Panc1 (cell line): ENCODE measurements around the gene THAP11. TPM values are rescaled to one million over a fixed set of nuclear protein-coding genes. Genes with fewer than 3 reads are reported as not detected.

Experiments used
- ATAC-seq: fragments of 200-7000 bp; cut with Tn5 transposase; 2 replicates; pipeline ENCODE4 v1.9.1; 2020; ENCODE audit warnings: mild to moderate bottlenecking, moderate library complexity
- BruUV-seq: library from RNA; stranded (reverse); fragments of 400-500 nt; replicated peaks from 2 replicates; lab custom pipeline; 2021; lab: Mats Ljungman, UMichigan
- CTCF ChIA-PET: fragments of 300-600 bp; sonication (Branson Sonifier 250); formaldehyde crosslinking; loops from one replicate; lab custom pipeline; 2022; ENCODE audit warnings: antibody characterized with exemption; lab: Charles Lee
- POLR2A ChIA-PET: fragments of 300-600 bp; sonication (Branson Sonifier 250); formaldehyde crosslinking; loops from one replicate; lab custom pipeline; 2022; ENCODE audit warnings: antibody characterized with exemption; lab: Charles Lee
- DNase-seq: peaks from one replicate; pipeline ENCODE4 v3.0.0-alpha.2; 2010; ENCODE audit warnings: low read depth, low spot score
- H3K27ac ChIP-seq: 2 replicates; pipeline ENCODE4 v1.5.1; 2011; ENCODE audit warnings: mild to moderate bottlenecking, low read length, inconsistent platforms
- H3K27me3 ChIP-seq: fragments of 200-500 bp; sonication (Bioruptor generic); 2 replicates; pipeline ENCODE4 v1.6.0; 2014; ENCODE audit warnings: low read length, inconsistent platforms; ENCODE audit not compliant: control insufficient read depth, insufficient read depth
- H3K36me3 ChIP-seq: fragments of 200-500 bp; sonication (Bioruptor generic); 2 replicates; pipeline ENCODE4 v1.5.1; 2014; ENCODE audit warnings: inconsistent platforms, mild to moderate bottlenecking, low read length, moderate library complexity; ENCODE audit not compliant: control insufficient read depth, insufficient read depth
- H3K4me1 ChIP-seq: 2 replicates; pipeline ENCODE4 v1.5.1; 2011; ENCODE audit warnings: inconsistent platforms, mild to moderate bottlenecking, low read length, moderate library complexity; ENCODE audit not compliant: control insufficient read depth, insufficient read depth
- H3K4me3 ChIP-seq, 2 experiments: 2 replicates each; pipeline ENCODE4 v1.5.1; 2011 to 2012; ENCODE audit warnings: low read depth in 2 of 2, low read length in 2 of 2, mild to moderate bottlenecking in 2 of 2, inconsistent platforms in 1 of 2, moderate library complexity in 1 of 2
- H3K9me3 ChIP-seq: fragments of 200-500 bp; sonication (Bioruptor generic); 2 replicates; pipeline ENCODE4 v1.5.1; 2014; ENCODE audit warnings: low read depth, mild to moderate bottlenecking, inconsistent platforms, low read length, moderate library complexity; ENCODE audit not compliant: control insufficient read depth, insufficient read depth
- POLR2AphosphoS5 ChIP-seq: IDR thresholded peaks from 2 replicates; pipeline ENCODE4 v1.6.1; 2012; ENCODE audit warnings: mild to moderate bottlenecking, low read depth, low read length, moderate library complexity
- SIN3A ChIP-seq: IDR thresholded peaks from 2 replicates; pipeline ENCODE4 v1.6.1; 2012; ENCODE audit warnings: low read depth, mild to moderate bottlenecking, low read length, moderate library complexity, borderline replicate concordance; ENCODE audit not compliant: insufficient read depth
- TCF7L2 ChIP-seq: IDR thresholded peaks from 2 replicates; pipeline ENCODE4 v1.6.1; 2011; ENCODE audit warnings: mild to moderate bottlenecking, low read depth, low read length, inconsistent platforms
- in situ Hi-C: cut with HindIII; loops from 2 replicates; pipeline ENCODE4 v1.10.0; 2016; ENCODE audit warnings: low sequenced_read_pairs, low pct_unique_long_range_greater_than_20kb
- intact Hi-C: fragments of 100-400 bp; cut with micrococcal nuclease; formaldehyde crosslinking; loops from one replicate; pipeline ENCODE4 v1.10.0; 2022; ENCODE audit not compliant: unreplicated experiment
- total RNA-seq: library from RNA; stranded (reverse); gene quantifications from one replicate; pipeline ENCODE4 v1.2.1, GENCODE V29; 2021; ENCODE audit not compliant: unreplicated experiment
- TF ChIP-seq, protein P1 (sequence below): fragments of 450-650 bp; IDR thresholded peaks from 2 replicates; pipeline ENCODE4 v1.5.1; 2017; ENCODE audit warnings: mild to moderate bottlenecking
- TF ChIP-seq, protein P2 (sequence below), 2 experiments: IDR thresholded peaks; 2 replicates each; pipeline ENCODE4 v1.6.1; 2011 to 2012; ENCODE audit warnings: low read depth in 2 of 2, control low read depth in 1 of 2, low read length in 1 of 2, mild to moderate bottlenecking in 1 of 2, moderate library complexity in 1 of 2; ENCODE audit not compliant: insufficient read depth in 1 of 2

THAP11 gene
- total RNA-seq, 1 experiment from 2014 or later, result 27.3 TPM

DNA sequence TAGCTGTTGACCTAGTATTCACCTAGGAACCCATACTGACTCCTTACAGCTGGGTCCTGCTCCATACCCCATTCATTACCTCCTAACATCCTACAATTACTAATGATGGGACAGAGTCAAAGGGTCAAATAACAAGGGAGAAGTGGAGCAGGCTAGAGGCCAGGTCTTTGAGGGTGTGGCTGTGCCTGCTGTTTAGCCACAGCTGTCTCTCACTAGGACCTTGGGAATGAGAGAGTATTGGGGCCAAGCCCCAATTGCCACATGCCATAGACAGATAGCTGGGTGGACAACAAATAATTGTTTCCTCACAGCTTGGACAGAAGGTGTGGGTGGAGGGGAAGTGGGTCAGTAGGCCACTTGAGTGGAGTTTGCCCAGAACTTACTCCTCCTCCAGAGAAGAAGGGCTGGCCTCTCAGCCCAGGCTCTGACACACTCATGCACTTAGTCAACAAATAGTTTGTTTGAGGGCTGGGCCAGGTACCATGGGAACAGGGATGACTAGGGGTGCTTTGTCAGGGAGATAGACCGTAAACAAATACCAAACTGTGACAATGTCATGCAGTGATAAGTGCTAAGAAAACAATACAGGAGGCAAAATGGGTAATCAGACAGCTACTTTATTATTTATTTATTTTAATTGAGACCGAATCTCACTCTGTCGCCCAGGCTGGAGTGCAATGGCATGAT lies 15.6 kb downstream of the THAP11 start:
- peaks cover 15% of the 10 kb centered on the region for H3K4me1 ChIP-seq
- no peaks in the 10 kb centered on the region for H3K9me3 ChIP-seq
- intact Hi-C loops (no loop called here), in situ Hi-C loops (no loop called here)
- no peaks in the 10 kb centered on the region for H3K36me3 ChIP-seq
- ChIA-PET CTCF (no interaction called here), POLR2A (no interaction called here)
- ATAC-seq (peak; percentile 86), DNase-seq (peak; percentile 78)
- H3K27me3 ChIP-seq, result no peaks in the 10 kb centered on the region
- H3K4me3 ChIP-seq, result no peak overlapping the region
- no TSS peak for BruUV-seq
- H3K27ac ChIP-seq, result no peak overlapping the region
- no peak for TF ChIP-seq TCF7L2
- no peak for TF ChIP-seq SIN3A

GRCh38 chr16:67858500-67858899 lies 16.4 kb downstream of the THAP11 start:
- TSS peak; percentile 21 for BruUV-seq
- Histone ChIP-seq H3K9me3 (no peaks in the 10 kb centered on the region), H3K4me3 (no peak overlapping the region), H3K27ac (no peak overlapping the region), H3K36me3 (no peaks in the 10 kb centered on the region), H3K27me3 (no peaks in the 10 kb centered on the region), H3K4me1 (peaks cover 15% of the 10 kb centered on the region)
- intact Hi-C loops (no loop called here), in situ Hi-C loops (no loop called here)
- DNase-seq (no peak), ATAC-seq (no peak)
- CTCF ChIA-PET, result no interaction called here
- POLR2A ChIA-PET, result no interaction called here
- no peak for TF ChIP-seq SIN3A
- TF ChIP-seq POLR2AphosphoS5, result no peak
- no peak for TF ChIP-seq TCF7L2
- TF ChIP-seq, protein P1, sequence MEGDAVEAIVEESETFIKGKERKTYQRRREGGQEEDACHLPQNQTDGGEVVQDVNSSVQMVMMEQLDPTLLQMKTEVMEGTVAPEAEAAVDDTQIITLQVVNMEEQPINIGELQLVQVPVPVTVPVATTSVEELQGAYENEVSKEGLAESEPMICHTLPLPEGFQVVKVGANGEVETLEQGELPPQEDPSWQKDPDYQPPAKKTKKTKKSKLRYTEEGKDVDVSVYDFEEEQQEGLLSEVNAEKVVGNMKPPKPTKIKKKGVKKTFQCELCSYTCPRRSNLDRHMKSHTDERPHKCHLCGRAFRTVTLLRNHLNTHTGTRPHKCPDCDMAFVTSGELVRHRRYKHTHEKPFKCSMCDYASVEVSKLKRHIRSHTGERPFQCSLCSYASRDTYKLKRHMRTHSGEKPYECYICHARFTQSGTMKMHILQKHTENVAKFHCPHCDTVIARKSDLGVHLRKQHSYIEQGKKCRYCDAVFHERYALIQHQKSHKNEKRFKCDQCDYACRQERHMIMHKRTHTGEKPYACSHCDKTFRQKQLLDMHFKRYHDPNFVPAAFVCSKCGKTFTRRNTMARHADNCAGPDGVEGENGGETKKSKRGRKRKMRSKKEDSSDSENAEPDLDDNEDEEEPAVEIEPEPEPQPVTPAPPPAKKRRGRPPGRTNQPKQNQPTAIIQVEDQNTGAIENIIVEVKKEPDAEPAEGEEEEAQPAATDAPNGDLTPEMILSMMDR, result no peak
- TF ChIP-seq, protein P2, sequence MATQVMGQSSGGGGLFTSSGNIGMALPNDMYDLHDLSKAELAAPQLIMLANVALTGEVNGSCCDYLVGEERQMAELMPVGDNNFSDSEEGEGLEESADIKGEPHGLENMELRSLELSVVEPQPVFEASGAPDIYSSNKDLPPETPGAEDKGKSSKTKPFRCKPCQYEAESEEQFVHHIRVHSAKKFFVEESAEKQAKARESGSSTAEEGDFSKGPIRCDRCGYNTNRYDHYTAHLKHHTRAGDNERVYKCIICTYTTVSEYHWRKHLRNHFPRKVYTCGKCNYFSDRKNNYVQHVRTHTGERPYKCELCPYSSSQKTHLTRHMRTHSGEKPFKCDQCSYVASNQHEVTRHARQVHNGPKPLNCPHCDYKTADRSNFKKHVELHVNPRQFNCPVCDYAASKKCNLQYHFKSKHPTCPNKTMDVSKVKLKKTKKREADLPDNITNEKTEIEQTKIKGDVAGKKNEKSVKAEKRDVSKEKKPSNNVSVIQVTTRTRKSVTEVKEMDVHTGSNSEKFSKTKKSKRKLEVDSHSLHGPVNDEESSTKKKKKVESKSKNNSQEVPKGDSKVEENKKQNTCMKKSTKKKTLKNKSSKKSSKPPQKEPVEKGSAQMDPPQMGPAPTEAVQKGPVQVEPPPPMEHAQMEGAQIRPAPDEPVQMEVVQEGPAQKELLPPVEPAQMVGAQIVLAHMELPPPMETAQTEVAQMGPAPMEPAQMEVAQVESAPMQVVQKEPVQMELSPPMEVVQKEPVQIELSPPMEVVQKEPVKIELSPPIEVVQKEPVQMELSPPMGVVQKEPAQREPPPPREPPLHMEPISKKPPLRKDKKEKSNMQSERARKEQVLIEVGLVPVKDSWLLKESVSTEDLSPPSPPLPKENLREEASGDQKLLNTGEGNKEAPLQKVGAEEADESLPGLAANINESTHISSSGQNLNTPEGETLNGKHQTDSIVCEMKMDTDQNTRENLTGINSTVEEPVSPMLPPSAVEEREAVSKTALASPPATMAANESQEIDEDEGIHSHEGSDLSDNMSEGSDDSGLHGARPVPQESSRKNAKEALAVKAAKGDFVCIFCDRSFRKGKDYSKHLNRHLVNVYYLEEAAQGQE (IDR thresholded peaks at IDR 0.05; ENCODE audit: insufficient read depth in 1 of 2, low read depth in 2 of 2, low read length in 1 of 2), result no peak
